NCI-H446 treated with DMSO at 0.1 percent for 48 hours (cell line): ENCODE measurements around the gene KIAA1671.

Source experiments
- DNase-seq: peaks from one replicate; lab custom pipeline; 2025; lab: John Stamatoyannopoulos, UW

KIAA1671 gene

GRCh38 chr22:25068707-25069106 is 116.2 kb downstream of the KIAA1671 start:
- DNase-seq, result no peak

- no peak for DNase-seq
Observed at GRCh38 chr22:25069426-25069757, 116.9 kb downstream of the KIAA1671 start.

GRCh38 chr22:25069758-25070481 is 117.4 kb downstream of the KIAA1671 start:
- no peak for DNase-seq

GRCh38 chr22:25070956-25071355 is 118.4 kb downstream of the KIAA1671 start:
- DNase-seq, result no peak

DNA sequence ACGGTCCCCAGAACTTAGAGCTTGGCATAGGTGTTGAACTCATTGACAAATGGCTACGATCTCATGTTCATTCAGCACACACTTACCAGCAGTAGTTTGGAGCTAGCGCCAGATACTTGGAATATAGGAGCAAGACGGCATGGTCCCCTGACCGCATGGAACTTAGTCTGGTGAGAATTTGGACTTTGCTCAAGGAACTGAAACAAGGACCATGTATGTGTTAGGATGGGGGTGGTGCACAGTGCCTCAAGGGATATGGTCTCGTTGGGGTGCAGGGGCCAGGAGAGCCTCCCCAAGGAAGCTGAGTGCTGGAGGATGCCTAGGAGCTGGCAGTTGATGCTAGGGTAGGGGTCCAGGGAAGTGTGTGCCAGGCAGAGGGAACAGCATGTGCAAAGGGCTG is 119.2 kb downstream of the KIAA1671 start:
- DNase-seq, result no peak

DNA sequence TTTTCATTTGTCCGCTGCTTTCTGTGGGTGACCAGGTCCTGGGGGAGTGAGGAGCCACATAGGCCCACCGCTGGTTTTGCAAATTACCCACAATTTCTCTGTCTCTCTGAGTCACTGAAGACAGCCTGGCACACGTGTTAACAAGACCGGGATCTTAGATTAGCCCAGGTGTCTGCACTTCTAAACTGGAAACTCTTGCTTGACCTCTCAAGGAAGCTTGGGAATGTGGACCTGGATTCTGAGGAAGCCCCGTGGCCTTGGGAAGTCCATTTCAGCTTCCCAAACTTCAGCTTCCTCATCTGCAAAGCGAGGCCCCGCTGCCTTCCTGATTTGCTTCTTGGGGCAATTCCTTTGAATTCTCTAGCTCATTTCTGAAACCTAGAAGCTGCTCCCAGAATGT is 119.9 kb downstream of the KIAA1671 start:
- no peak for DNase-seq

GRCh38 chr22:25076336-25076735 is 123.8 kb downstream of the KIAA1671 start:
- no peak for DNase-seq

- no peak for DNase-seq
Observed at GRCh38 chr22:25077056-25077455, 124.5 kb downstream of the KIAA1671 start.

DNA sequence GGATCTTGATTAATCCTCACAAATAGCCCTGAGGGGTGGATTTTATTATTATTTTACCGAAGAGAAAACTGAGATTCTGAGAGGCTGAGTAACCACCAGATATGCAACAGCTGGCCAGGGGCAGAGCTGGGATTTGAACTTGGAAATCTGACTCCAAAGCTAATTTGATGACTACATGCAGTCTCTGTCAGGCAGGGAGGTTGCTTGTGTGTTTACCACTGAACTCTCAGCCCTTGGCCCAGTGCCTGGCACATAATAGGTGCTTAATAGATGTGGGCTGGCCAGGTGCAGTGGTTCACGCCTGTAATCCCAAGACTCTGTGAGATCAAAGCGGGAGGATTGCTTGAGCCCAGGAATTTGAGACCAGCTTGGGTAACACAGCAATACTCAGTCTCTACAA is 125.4 kb downstream of the KIAA1671 start:
- no peak for DNase-seq

- DNase-seq, result no peak
Observed at GRCh38 chr22:25078591-25078990, 126.1 kb downstream of the KIAA1671 start.

- no peak for DNase-seq
Observed at GRCh38 chr22:25080855-25081254, 128.3 kb downstream of the KIAA1671 start.

GRCh38 chr22:25081409-25081824 is 128.9 kb downstream of the KIAA1671 start:
- no peak for DNase-seq

DNA sequence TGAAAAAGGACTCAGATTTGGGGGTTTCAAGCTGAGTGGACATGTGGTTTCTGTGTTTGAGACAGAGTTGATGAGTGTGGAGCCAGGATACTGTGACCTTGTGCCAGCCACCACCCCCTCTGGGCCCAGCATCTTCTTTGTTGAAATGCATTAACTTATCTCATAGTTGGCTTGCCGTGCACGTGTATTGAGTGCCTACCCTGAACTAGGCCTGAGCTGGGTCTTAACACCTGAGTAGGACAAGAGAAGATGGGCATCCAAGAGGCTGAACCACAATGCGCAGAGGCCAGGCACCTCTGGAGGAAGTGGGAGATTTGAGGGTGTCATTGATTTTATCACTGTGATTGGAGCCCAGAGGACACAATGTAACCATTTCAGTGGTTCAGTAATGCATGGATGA is 129.6 kb downstream of the KIAA1671 start:
- no peak for DNase-seq

DNA sequence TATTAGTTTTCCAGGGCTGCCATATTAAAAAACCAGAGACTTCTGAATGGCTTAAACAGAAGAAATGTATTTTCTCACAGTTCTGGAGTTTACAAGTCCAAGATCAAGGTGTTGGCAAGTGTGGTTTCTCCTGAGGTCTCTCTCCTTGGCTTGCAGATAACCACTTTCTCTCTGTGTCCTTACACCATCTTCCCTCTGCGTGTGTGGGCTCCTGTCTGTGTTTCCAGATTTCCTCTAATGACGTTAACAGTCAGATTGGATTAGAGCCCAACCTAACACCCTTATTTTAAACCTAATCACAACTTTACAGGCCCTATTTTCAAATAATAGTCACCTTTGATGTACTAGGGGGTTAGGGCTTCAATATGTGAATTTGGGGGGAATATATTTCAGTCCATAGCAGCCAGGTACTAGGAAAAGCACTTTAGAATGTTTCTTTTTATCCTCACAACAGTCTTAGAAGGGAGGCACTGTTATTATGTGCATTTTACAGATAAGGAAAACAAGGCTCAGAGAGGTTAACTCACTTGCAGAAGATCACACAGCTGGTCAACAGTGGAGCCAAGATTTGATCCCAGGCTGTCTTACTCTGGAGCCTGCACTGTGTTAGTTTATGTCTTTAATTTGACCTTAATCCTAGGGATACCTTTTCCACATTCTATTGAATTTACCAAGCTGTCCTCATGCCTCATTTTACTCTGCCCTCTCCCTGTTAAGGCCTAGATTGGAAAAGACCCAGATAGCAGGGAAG is 130.7 kb downstream of the KIAA1671 start:
- no peak for DNase-seq

DNA sequence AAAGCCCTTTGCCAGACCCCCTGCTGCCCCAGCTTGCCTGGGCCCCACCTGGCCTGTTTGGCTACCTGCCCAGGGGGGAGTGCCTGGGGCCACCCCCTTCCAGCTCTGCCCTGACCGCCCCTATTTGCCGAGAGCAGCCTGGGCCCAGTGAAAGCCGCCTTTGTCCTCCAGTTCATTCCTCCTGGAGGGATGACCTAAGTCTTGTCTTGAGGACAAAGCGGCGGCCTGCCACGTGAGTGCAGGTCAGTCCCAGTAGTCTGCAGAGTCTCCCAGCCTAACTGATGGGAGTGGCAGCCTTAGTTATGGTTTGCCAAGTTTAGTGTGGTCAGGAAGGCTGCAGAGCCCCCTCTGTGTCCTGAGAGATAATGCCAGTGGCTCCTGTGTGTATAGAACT is 131.3 kb downstream of the KIAA1671 start:
- no peak for DNase-seq

DNA sequence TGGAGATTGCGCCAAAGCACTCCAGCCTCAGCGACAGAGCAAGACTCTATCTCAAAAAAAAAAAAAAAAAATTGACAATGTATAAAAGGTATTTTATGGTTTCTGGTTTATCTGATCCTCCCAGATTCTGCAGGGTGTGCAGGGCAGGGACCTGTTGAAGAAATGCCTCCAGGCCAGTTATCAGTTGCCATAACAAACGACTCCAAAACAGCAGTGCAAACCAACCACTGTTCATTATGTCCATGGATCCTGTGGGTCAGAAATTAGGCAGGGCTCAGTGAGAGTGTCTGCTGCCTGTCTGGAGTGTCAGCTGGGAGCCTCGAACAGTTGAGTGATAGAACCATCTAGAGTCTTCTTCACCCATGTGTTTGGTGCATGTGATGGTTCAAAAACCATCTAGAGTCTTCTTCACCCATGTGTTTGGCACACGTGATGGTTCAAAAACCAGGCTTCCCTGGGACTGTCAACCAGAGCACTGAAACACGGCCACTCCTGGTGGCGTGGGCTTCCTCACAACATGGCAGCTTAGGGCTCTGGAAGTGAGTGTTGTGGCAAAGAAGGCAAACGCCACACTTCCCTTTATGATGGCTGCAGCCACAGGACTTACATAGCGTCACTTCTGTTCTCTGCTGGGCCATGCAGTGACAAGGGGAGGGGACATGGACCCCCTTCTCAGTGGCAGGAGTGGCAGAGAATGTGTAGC is 132.0 kb downstream of the KIAA1671 start:
- DNase-seq, result no peak

GRCh38 chr22:25085156-25085555 is 132.6 kb downstream of the KIAA1671 start:
- no peak for DNase-seq

DNA sequence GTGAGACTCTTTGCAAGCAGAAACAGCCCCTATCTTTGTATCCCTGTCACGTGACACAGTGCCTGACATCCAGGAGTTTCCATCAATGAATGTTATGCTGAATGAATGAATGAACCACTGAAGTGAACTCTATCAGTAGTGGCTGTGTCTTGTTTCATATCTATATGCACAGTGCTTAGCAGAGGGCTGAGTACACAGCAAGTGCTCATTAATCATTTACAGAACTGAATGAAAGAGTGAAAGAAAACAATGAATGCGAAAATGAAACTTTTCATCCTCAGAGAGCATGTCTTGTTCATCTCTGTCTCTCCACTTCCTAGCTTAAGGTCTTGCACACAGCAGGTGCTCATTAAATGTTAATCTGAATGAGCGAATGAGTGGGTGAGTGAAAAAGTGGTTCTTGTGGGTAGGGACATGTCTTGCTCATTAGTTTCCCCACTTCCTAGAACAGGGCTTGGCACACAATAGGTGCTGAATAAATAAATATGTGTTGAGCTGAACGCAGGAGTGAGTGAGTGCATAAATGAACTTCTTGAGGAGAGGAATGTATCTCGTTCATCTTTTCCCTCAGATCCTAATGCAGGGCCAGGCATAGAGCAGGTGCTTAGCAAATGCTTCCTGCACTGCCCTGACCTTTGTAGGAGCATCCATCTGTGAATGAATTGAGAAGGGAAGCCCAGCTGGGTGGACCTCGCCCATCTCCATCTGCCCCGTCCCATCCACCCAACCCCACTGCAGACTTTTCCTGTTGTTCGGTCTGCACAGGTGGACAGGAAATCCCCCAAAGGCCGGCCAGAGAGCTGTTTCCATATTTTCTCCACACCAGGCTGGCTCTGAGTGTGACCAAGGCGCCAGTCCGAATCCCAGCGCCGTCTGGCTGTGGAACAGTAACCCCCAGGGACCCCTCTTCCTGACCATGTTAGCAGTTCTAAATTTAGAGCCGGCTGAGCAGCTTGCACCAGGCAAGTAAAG is 133.7 kb downstream of the KIAA1671 start:
- no peak for DNase-seq

DNA sequence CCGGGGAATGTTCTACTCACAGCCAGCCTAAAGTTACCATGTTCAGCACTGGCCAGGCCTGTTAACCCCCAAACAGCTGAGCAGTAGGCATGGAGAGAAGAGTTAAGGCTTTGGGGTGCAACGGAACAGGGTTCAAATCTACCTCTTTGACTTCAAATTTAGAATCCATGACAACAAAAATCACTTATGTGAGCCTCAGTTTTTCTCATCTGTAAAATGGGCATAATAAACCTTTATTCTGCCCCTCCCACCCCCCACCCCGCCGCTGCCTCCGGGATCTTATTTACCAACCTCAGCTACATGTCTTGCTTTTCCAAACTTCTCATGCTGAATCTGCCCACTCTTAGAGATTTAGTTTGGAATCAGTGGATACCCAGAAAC is 134.4 kb downstream of the KIAA1671 start:
- DNase-seq, result no peak

- no peak for DNase-seq
Observed at GRCh38 chr22:25090225-25090890, 137.8 kb downstream of the KIAA1671 start.

DNA sequence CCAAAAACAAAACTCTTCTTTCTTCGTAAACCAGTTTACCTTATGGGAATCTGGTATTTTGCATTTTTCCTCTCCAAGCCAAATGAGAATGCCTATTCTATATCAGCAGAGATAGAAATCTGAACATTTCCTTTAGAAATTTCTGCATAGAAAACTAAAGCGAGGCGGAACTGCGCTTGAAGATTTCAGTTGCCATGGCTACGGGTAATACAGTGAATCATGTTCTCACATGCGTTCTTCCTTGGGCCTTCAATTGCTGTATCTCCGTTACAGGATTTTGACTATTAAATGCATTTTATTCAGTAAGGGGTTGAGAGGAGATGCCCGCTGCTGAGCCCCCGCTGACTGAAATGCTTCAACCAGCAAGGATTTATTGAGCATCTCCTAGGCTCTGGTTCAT is 138.9 kb downstream of the KIAA1671 start:
- DNase-seq, result no peak
